Esophagus squamous epithelium (tissue), 5 donors: ENCODE data around the gene ZNF474. TPM values are rescaled to one million over a fixed set of nuclear protein-coding genes. Genes with fewer than 3 reads are reported as not detected.

Source experiments
- DNase-seq: peaks from one replicate; lab custom pipeline; 2025; lab: John Stamatoyannopoulos, UW
- H3K27ac ChIP-seq, 4 donors: fragments of 200-600 bp; sonication (generic); one replicate each; pipeline ENCODE4 v1.5.1; 2016 to 2019; ENCODE audit warnings: mild to moderate bottlenecking in 1 of 4
- H3K27me3 ChIP-seq, 4 donors: fragments of 200-600 bp; sonication (generic); 1 replicate in 3 of 4; 2 replicates in 1 of 4; pipeline versions ENCODE4 v1.5.1 to v1.6.0; 2017 to 2021; ENCODE audit warnings: antibody characterized with exemption in 1 of 4
- H3K36me3 ChIP-seq, 3 donors: fragments of 200-600 bp; sonication (generic); one replicate each; pipeline ENCODE4 v1.5.1; 2016 to 2019
- H3K4me1 ChIP-seq, 3 donors: fragments of 200-600 bp; sonication (generic); one replicate each; pipeline ENCODE4 v1.5.1; 2017 to 2019
- H3K4me3 ChIP-seq, 4 donors: fragments of 200-600 bp; sonication (generic); 1 replicate in 3 of 4; 2 replicates in 1 of 4; pipeline ENCODE4 v1.5.1; 2016 to 2019; ENCODE audit warnings: mild to moderate bottlenecking in 2 of 4, moderate library complexity in 1 of 4
- H3K9me3 ChIP-seq, 3 donors: fragments of 200-600 bp; sonication (generic); one replicate each; pipeline ENCODE4 v1.5.1; 2016 to 2019
- POLR2A ChIP-seq, 4 donors: fragments of 450-650 bp; IDR thresholded peaks; one replicate each; pipeline ENCODE4 v1.6.1; 2017; ENCODE audit warnings: antibody characterized with exemption in 4 of 4, mild to moderate bottlenecking in 4 of 4, moderate library complexity in 3 of 4
- WGBS, 2 donors: methylation state at CpG; one replicate each; pipeline ENCODE4 v1.1.5; 2018; 5-methylcytosine and 5-hydroxymethylcytosine counted together
- intact Hi-C: fragments of 100-400 bp; cut with DNase I; formaldehyde crosslinking; loops from one replicate; pipeline ENCODE4 v1.15.0; 2022
- total RNA-seq, 4 donors: library from RNA; depleted of rRNA; stranded (reverse); fragments of >200 nt; gene quantifications; one replicate each; pipeline ENCODE4 v1.1.0, GENCODE V29; 2016
- TF ChIP-seq, protein P1 (sequence below), 6 experiments: fragments of 450-650 bp in 4 of 6; fragments of 200-600 bp in 2 of 6; sonication (generic) in 2 of 6; IDR thresholded peaks; one replicate each; pipeline ENCODE4 v1.5.1; 2016 to 2019; ENCODE audit warnings: antibody characterized with exemption in 6 of 6, mild to moderate bottlenecking in 4 of 6, moderate library complexity in 4 of 6
- donor health status: DM: yes; HTN: yes; CAD: no.

Gene ZNF474
- total RNA-seq, 4 donors from 2014 or later, result 0.18 to 0.57 TPM; not detected in 2

DNA sequence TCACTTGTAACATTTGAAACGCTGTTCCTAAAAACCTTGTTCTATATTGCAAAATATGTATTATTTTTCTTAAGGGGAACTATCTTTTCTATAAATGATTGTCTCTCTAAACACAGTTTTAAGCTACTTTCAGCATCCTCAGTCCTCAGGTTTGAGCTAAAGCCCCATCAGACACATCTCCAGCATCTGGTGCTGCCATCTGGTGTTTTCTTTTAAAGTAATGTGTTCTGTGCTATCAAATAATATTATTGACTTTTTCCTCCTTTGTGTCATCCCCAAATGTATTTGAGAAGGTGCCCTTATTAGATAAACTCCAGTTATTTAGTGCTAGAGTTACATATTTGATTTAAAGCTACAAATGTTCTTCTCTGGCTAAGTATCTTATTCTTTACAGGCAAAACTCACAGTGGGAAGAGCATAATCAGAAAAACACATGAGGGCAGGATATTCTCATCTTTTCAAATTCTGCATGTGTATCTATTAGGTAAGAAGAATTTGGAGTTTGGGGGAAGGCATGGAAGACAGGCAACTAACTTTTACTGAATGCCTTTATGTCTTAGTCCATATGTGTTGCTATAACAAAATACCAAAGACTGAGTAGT, 27.5 kb downstream of the ZNF474 start:
- DNase-seq, result no peak
- WGBS, 2 donors, result 67 to 70% methylated on average over 1 of the region's 1 CpG

DNA sequence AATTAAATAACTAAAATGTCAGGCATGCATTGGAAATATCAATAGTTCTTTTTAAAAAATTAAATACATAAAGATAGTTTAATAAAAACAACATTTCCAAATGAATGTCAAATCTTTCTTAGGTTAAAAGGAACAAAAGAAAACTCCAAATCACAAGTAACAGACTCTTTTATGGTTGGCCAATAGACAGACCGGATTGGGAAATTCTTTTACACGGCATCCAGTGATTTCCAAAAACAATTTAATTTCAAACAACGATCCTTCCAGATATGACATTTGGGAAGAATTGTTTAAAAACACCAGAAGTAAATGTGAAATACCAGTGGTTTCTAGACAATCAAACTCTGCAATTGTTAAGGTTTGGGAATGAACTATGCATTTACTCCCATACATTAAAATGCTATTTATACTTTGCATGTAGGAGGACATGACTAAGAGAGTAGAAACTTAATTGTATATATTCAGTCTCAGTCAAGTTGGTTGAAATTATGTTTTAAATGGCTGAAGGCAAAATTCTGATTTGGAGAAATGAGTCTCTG, 32.8 kb downstream of the ZNF474 start:
- Histone ChIP-seq H3K27me3 (no peaks in the 10 kb centered on the region), H3K9me3 (no peaks in the 10 kb centered on the region), H3K4me3 (no peak overlapping the region), H3K4me1 (peaks cover 24 to 64% (median 38%) of the 10 kb centered on the region in 3 donors), H3K36me3 (no peaks in the 10 kb centered on the region), H3K27ac (peak overlapping the region; percentile 73 to 89 (median 84))
- TF ChIP-seq POLR2A (IDR thresholded peaks at IDR 0.05), result no peak
- TF ChIP-seq, protein P1, sequence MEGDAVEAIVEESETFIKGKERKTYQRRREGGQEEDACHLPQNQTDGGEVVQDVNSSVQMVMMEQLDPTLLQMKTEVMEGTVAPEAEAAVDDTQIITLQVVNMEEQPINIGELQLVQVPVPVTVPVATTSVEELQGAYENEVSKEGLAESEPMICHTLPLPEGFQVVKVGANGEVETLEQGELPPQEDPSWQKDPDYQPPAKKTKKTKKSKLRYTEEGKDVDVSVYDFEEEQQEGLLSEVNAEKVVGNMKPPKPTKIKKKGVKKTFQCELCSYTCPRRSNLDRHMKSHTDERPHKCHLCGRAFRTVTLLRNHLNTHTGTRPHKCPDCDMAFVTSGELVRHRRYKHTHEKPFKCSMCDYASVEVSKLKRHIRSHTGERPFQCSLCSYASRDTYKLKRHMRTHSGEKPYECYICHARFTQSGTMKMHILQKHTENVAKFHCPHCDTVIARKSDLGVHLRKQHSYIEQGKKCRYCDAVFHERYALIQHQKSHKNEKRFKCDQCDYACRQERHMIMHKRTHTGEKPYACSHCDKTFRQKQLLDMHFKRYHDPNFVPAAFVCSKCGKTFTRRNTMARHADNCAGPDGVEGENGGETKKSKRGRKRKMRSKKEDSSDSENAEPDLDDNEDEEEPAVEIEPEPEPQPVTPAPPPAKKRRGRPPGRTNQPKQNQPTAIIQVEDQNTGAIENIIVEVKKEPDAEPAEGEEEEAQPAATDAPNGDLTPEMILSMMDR (IDR thresholded peaks at IDR 0.05), result no peak
- intact Hi-C loops, result no loop called here
- 52 to 74% methylated on average over 3 of the region's 3 CpGs for WGBS, 2 donors
- DNase-seq, result no peak

More for the DNA sequence above, 27.5 kb downstream of the ZNF474 start:
- H3K4me3 ChIP-seq, result no peak overlapping the region
- no peak overlapping the region for H3K27ac ChIP-seq
- peaks cover 0 to 34% (median 15%) of the 10 kb centered on the region in 3 donors for H3K4me1 ChIP-seq
- H3K9me3 ChIP-seq, result no peaks in the 10 kb centered on the region
- no peaks in the 10 kb centered on the region for H3K27me3 ChIP-seq
- intact Hi-C loops, result no loop called here
- no peaks in the 10 kb centered on the region for H3K36me3 ChIP-seq
- TF ChIP-seq POLR2A (IDR thresholded peaks at IDR 0.05), result no peak
- TF ChIP-seq, protein P1 (IDR thresholded peaks at IDR 0.05), result peak in 5 of 6 experiments; percentile 13 to 65 (median 34)

DNA sequence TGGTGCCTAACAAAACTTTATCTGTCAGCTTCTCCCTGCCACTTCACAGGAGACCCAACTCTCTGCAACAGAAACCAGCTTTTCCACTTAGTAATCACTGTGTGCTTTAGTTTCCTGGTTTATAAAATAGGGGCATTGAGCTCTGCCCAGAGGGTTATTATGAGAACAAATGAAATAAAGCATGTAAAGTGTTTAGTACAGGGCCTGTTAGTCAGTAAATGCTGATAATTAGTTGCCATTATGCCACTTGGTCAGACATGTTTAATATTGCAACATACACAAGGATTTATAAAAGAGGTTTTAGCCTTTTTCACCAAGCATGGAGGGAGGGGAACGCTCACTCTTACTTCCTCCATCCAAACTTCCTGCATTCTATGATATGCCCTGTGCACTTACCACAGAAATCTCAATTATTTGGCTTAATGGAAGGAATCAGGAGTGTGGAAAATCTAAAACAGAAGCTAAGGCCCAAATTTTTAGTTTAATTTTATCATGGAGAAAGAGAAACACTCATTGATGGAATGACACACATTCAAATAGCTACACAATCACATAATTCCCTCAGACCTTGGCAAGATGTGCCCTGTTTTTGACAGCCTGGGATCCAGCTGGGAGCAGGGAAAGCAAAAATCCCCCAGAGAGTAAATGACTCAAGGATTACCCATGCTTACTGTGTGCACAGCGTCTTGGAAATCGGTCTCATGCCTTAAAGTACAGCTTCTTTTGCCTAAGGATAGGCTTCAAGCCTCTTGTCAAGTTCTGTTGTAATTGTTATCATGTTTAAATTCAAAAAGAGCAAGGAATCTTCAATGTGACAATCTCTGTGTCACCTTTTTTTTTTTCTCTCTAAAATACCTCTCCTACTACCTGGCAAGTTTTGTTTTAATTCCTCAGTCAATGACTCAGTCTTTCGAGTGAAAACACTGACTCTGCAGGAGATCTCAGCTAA, 34.0 kb downstream of the ZNF474 start:
- H3K27me3 ChIP-seq, result no peaks in the 10 kb centered on the region
- H3K27ac ChIP-seq, result peak overlapping the region; percentile 73 to 89 (median 84)
- H3K4me1 ChIP-seq, result peaks cover 24 to 68% (median 38%) of the 10 kb centered on the region in 3 donors
- WGBS, 2 donors, result 16 to 25% methylated on average over 4 of the region's 4 CpGs
- TF ChIP-seq POLR2A (IDR thresholded peaks at IDR 0.05), result no peak
- TF ChIP-seq, protein P1 (IDR thresholded peaks at IDR 0.05), result no peak
- intact Hi-C loops, result no loop called here
- no peak for DNase-seq
- no peaks in the 10 kb centered on the region for H3K36me3 ChIP-seq
- H3K9me3 ChIP-seq, result no peaks in the 10 kb centered on the region
- H3K4me3 ChIP-seq, result no peak overlapping the region

DNA sequence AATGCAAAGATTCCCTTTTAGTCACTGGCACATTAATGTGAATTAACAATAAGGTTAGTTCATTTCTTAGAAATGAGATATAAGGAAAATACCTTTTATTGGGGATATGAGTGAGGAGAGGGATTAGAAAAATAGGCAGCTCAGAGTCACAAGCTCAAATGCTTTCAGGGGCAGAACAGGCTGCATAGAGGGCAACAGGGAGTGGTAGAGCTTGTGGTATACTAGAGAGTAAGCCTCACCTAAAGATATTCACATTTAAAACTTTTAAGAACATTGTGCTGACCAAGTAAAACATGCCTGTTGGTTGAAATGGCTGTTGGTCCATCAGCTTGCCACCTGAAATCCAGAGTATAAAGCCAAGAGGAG, 34.7 kb downstream of the ZNF474 start:
- intact Hi-C loops, result no loop called here
- DNase-seq, result no peak
- Histone ChIP-seq H3K4me3 (no peak overlapping the region), H3K36me3 (no peaks in the 10 kb centered on the region), H3K27me3 (no peaks in the 10 kb centered on the region), H3K27ac (peak overlapping the region; percentile 73 to 89 (median 84)), H3K9me3 (no peaks in the 10 kb centered on the region), H3K4me1 (peaks cover 24 to 68% (median 38%) of the 10 kb centered on the region in 3 donors)
- TF ChIP-seq, protein P1 (IDR thresholded peaks at IDR 0.05), result no peak
- TF ChIP-seq POLR2A (IDR thresholded peaks at IDR 0.05), result no peak
